ENCODE data around the gene ACOT12. TPM values are rescaled to one million over a fixed set of nuclear protein-coding genes. Genes with fewer than 3 reads are reported as not detected.

Gene ACOT12
- total and polyA plus RNA-seq, 9 of the 15 experiments (the other 6 are each of a cell fraction or from before 2014, with no cell fraction given): 0.03 TPM; not detected in 8

- Histone ChIP-seq H3K4me2 (ENCODE audit: insufficient read depth, low read length) (no peak overlapping the region), H3K9me3 (replicated peaks; ENCODE audit: control insufficient read depth, insufficient read depth, low read depth, low read length) (no peaks in the 10 kb centered on the region), H3K4me1 (replicated peaks in 1 of 2; ENCODE audit: control insufficient read depth in 2 of 2, insufficient read depth in 2 of 2, low read length in 2 of 2) (peaks cover 0 to 3% of the 10 kb centered on the region in 2 experiments; a peak in 1 of 5 replicates), H3K79me2 (ENCODE audit: control insufficient read depth, insufficient read depth, low read length) (no peaks in the 10 kb centered on the region), H3K36me3 (ENCODE audit: control insufficient read depth, insufficient read depth, low read length) (no peaks in the 10 kb centered on the region), H3K4me3 (no peak overlapping the region), H3K9ac (ENCODE audit: insufficient read depth in 1 of 2, low read depth in 2 of 2, low read length in 2 of 2) (no peak overlapping the region), H3K27me3 (ENCODE audit: control insufficient read depth in 2 of 2, insufficient read depth in 2 of 2, low read length in 2 of 2) (peaks cover 4 to 9% of the 10 kb centered on the region in 2 experiments; a peak in 4 of 5 replicates), H4K20me1 (replicated peaks; ENCODE audit: control insufficient read depth, insufficient read depth, low read length) (no peaks in the 10 kb centered on the region), H3K27ac (ENCODE audit: extremely low read depth, low read depth, low read length) (no peak overlapping the region), H3K9me1 (ENCODE audit: control insufficient read depth, insufficient read depth, low read length) (no peaks in the 10 kb centered on the region), H2AFZ (ENCODE audit: low read depth, low read length) (no peak overlapping the region)
- in situ Hi-C loops (cut with MboI): no loop called here
- no TSS peak for BruUV-seq (replicated peaks)
- peak; percentile 60 for ATAC-seq
- DNase-seq (ENCODE audit: extremely low read depth in 1 of 4, low spot score in 3 of 4): peak in 1 of 4 experiments; percentile 33
- ChIA-PET CTCF (ENCODE audit: low intra/inter-chr PET ratio) (no interaction called here), POLR2A (no interaction called here)
- 0% methylated on average over 3 of the region's 3 CpGs for WGBS (ENCODE audit: insufficient coverage, low coverage, missing lambda C conversion rate)
- TF ChIP-seq CBFA2T2 (conservative IDR thresholded peaks at IDR 0.05) (no peak), E2F1 (CRISPR knock-in tag; IDR thresholded peaks at IDR 0.05) (no peak), AFF1 (IDR thresholded peaks at IDR 0.05; ENCODE audit: low read depth in 1 of 2, partially characterized antibody in 2 of 2) (no peak), ELK3 (CRISPR knock-in tag; IDR thresholded peaks at IDR 0.05) (no peak), BRF1 (IDR thresholded peaks at IDR 0.05; ENCODE audit: borderline replicate concordance, extremely low read depth, insufficient read length) (no peak), NFIC (IDR thresholded peaks at IDR 0.05) (peak; percentile 27; the same call in 1 of the 2 replicates), CBFA2T3 (IDR thresholded peaks at IDR 0.05) (peak; percentile 37)
- intact Hi-C loops (cut with micrococcal nuclease): no loop called here
- peak; percentile 32 for FAIRE-seq
Observed at GRCh38 chr5:81397176-81397575, 3.2 kb upstream of the ACOT12 start.

Data from K562 (cell line).